Chondrocyte (in vitro differentiated cells): ENCODE data around the gene RPS18. TPM values are rescaled to one million over a fixed set of nuclear protein-coding genes. Genes with fewer than 3 reads are reported as not detected.

Experiments
- DNase-seq: peaks from one replicate; pipeline ENCODE4 v3.0.0; 2021; ENCODE audit warnings: mixed read lengths, low spot score
- H3K27ac Mint-ChIP-seq: one replicate; pipeline ENCODE4 v1.8.0; 2021; ENCODE audit warnings: mild to moderate bottlenecking, moderate library complexity, mixed read lengths; ENCODE audit not compliant: unreplicated experiment
- H3K27me3 Mint-ChIP-seq: 2 replicates; pipeline ENCODE4 v1.8.0; 2021; ENCODE audit warnings: low read depth, mixed read lengths
- H3K36me3 Mint-ChIP-seq: 2 replicates; pipeline ENCODE4 v1.8.0; 2021; ENCODE audit warnings: low read depth, mixed read lengths
- H3K4me1 Mint-ChIP-seq: 2 replicates; pipeline ENCODE4 v1.8.0; 2021; ENCODE audit warnings: low read depth, mild to moderate bottlenecking, mixed read lengths
- H3K4me3 Mint-ChIP-seq: one replicate; pipeline ENCODE4 v1.8.0; 2021; ENCODE audit warnings: mild to moderate bottlenecking, moderate library complexity, mixed read lengths; ENCODE audit not compliant: unreplicated experiment
- H3K9me3 Mint-ChIP-seq: 2 replicates; pipeline ENCODE4 v1.8.0; 2021; ENCODE audit warnings: low read depth, mixed read lengths
- total RNA-seq: library from RNA; stranded (reverse); gene quantifications from 3 replicates; pipeline ENCODE4 v1.2.1, GENCODE V29; 2021
- TF ChIP-seq, protein P1 (sequence below): fragments of 200-600 bp; sonication (generic); IDR thresholded peaks from 2 replicates; pipeline ENCODE4 v1.5.0; 2021; ENCODE audit warnings: antibody characterized with exemption, mild to moderate bottlenecking, moderate library complexity

RPS18 gene
- total RNA-seq, 1 donor from 2014 or later = 1,582 TPM

GRCh38 chr6:33297956-33298772, 26.3 kb downstream of the RPS18 start:
- Mint-ChIP-seq H3K27ac (peak overlapping the region; percentile 99), H3K4me3 (peak overlapping the region; percentile 98), H3K4me1 (peaks cover 36% of the 10 kb centered on the region), H3K27me3 (no peaks in the 10 kb centered on the region), H3K36me3 (peaks cover 7% of the 10 kb centered on the region), H3K9me3 (no peaks in the 10 kb centered on the region)
- no peak for DNase-seq
- TF ChIP-seq, protein P1, sequence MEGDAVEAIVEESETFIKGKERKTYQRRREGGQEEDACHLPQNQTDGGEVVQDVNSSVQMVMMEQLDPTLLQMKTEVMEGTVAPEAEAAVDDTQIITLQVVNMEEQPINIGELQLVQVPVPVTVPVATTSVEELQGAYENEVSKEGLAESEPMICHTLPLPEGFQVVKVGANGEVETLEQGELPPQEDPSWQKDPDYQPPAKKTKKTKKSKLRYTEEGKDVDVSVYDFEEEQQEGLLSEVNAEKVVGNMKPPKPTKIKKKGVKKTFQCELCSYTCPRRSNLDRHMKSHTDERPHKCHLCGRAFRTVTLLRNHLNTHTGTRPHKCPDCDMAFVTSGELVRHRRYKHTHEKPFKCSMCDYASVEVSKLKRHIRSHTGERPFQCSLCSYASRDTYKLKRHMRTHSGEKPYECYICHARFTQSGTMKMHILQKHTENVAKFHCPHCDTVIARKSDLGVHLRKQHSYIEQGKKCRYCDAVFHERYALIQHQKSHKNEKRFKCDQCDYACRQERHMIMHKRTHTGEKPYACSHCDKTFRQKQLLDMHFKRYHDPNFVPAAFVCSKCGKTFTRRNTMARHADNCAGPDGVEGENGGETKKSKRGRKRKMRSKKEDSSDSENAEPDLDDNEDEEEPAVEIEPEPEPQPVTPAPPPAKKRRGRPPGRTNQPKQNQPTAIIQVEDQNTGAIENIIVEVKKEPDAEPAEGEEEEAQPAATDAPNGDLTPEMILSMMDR = peak; percentile 42

DNA sequence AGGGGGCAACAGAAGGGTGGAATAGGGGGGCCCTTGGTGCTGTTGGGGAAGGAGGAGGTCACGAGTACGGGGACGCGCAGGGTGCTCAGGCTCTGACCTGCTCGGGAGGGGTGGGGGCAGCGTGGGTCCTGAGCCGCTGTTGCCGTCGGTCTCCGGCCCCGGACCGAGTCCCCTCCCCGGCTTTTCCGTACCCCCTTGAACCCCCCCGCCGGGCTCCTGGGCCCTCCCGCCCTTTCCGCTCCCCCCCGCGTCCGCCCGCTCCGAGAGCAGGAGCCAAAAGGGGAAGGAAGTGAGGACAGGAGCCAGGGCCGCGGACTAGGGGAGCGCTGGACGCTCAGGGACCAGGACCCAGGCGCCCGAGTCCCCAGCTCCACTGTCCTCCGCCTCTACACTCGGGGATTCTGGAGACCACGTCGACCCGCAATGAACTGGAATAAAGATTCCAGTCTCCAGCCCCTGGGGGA, 26.9 kb downstream of the RPS18 start, which contains the start of gene RGL2:
Gene RGL2 (minus strand): TSS at position 170 of the 464 bp plus-strand sequence. CDS start 332 bp downstream, outside the sequence.
- TF ChIP-seq, protein P1 = no peak
- peak within 1 kb of the TSS; percentile 99 for H3K27ac Mint-ChIP-seq
- no peak for DNase-seq
- peaks cover 10% of the 10 kb centered on the region for H3K36me3 Mint-ChIP-seq
- H3K9me3 Mint-ChIP-seq = no peaks in the 10 kb centered on the region
- peak within 1 kb of the TSS; percentile 98 for H3K4me3 Mint-ChIP-seq
- no peaks in the 10 kb centered on the region for H3K27me3 Mint-ChIP-seq
- peaks cover 36% of the 10 kb centered on the region for H3K4me1 Mint-ChIP-seq

DNA sequence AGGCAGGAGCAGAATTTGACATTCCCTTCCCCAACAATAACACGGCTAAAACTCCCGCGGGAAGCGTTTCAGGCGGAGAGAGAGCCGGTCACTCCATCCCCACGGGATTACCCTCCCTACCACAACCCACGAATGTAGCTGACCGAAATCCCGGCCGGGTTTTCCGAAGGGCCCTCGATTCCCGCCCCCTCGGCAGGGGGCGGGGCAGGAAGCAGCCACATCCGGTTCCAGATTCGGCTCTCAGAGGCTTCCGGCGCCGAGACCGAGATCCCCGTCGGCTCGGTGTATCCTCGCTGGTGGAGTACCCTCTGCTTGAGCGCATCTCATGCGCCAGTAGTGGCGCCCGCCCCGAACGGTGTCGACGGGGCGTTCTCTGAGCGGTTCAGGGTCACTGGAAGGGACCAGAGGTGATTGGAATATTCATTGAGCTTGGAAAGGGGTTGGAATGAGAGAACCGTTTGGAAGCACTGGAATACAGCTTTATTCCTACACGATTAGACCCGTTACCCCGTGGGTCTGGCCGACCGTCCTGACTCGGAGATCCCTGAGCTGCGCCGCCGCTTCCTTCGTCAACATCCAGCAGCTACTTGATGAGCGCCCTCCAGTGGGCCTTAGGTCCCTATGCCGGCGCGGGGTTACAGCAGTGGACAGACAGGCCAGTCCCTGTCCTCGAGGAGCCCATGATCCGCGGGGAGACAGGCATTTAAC, 27.5 kb downstream of the RPS18 start:
- H3K27me3 Mint-ChIP-seq = no peaks in the 10 kb centered on the region
- H3K36me3 Mint-ChIP-seq = peaks cover 10% of the 10 kb centered on the region
- H3K27ac Mint-ChIP-seq = peak overlapping the region; percentile 99
- H3K4me3 Mint-ChIP-seq = peak overlapping the region; percentile 98
- H3K9me3 Mint-ChIP-seq = no peaks in the 10 kb centered on the region
- peak; percentile 95 for DNase-seq
- TF ChIP-seq, protein P1 = peak; percentile 91
- peaks cover 36% of the 10 kb centered on the region for H3K4me1 Mint-ChIP-seq

DNA sequence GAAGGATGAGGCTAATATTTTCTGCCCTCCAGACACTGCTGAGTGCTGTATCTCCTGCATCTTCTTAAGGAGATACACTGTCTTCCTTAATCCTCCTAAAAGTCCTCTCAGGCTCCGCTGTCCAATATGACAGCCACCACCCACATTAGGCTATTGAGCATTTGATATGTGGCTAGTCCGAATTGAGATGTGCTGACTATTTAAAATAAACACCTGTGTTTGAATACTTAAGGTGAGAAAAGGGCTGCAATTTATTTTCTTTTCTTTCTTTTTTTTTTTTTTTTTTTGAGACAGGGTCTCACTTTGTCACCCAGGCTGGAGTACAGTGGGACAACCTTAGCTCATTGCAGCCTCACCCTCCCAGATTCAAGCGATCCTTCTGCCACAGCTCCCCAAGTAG, 30.0 kb downstream of the RPS18 start:
- Mint-ChIP-seq H3K27ac (no peak overlapping the region), H3K36me3 (peaks cover 12% of the 10 kb centered on the region), H3K27me3 (no peaks in the 10 kb centered on the region), H3K4me3 (no peak overlapping the region), H3K9me3 (no peaks in the 10 kb centered on the region), H3K4me1 (peaks cover 32% of the 10 kb centered on the region)
- TF ChIP-seq, protein P1 = no peak
- DNase-seq = no peak

DNA sequence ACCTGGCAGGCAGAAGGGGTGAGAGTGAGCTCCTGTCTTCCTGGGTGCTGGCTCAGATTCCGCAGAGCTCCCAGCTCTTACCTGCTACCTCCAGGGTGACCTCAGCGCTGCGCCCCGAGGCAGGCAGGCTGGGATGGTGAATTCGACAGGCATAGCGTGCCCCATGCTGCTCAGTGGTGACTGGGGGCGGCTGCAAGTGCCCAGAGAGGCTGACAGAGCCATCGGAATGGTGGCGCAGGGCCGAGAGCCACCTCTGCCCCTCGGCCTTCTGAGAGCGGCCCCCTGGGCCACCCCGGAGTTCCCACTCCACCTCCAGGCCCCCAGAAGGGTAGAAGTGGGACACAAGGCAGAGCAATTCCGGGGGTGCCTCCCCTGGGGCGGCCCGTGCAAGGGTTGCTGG, 32.3 kb downstream of the RPS18 start:
- H3K27me3 Mint-ChIP-seq = no peaks in the 10 kb centered on the region

More for the DNA sequence above, 32.3 kb downstream of the RPS18 start:
- Mint-ChIP-seq H3K4me1 (peaks cover 21% of the 10 kb centered on the region), H3K9me3 (no peaks in the 10 kb centered on the region), H3K36me3 (peaks cover 12% of the 10 kb centered on the region), H3K27ac (no peak overlapping the region), H3K4me3 (no peak overlapping the region)
- DNase-seq = no peak
- TF ChIP-seq, protein P1 = no peak
